ENCODE data around the gene EPYC.

DNA sequence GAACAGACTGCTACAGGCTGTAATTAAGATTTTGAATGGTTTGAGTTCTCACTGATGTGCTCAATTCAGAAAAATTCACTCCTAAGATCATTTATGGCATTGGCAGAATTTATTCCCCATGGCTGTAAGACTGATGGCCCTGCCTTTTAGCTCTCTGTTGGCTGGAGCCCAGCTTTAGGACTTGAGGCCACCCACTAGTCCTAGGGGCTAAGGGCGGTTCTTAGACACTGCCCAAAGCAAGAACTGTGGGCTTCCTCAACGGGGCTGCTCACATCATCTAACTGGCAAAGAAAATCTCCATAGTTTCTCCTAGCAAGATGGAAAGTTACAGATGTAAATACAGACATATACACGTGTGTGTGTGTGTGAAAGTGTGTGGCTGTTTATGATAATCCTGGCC is 46.4 kb downstream of the EPYC start:
- TF ChIP-seq EZH2 (IDR thresholded peaks at IDR 0.05; ENCODE audit: insufficient read depth, low read length) (no peak), CTCF (IDR thresholded peaks at IDR 0.05; ENCODE audit: insufficient read depth, low read depth, low read length) (no peak)
